NCI-H526 (cell line): Measurements from ENCODE around the gene EIF3F.

Source experiments
- DNase-seq, 2 experiments: peaks; one replicate each; lab custom pipeline; 2025; lab: John Stamatoyannopoulos, UW

Gene EIF3F

GRCh38 chr11:7994581-7995278 is 7.6 kb downstream of the EIF3F start:
- no peak for DNase-seq

GRCh38 chr11:7999795-8000194 is 12.7 kb downstream of the EIF3F start:
- DNase-seq, result no peak

- DNase-seq, result no peak
Measured at GRCh38 chr11:8000390-8000789, 13.3 kb downstream of the EIF3F start.

- DNase-seq, result no peak
Measured at GRCh38 chr11:8002676-8003075, 15.5 kb downstream of the EIF3F start.

GRCh38 chr11:8003187-8003586 is 16.1 kb downstream of the EIF3F start:
- DNase-seq, result no peak

- DNase-seq, result no peak
Measured at GRCh38 chr11:8004008-8004407, 16.9 kb downstream of the EIF3F start.

GRCh38 chr11:8005556-8005955 is 18.4 kb downstream of the EIF3F start:
- DNase-seq, result no peak

- peak; percentile 33 to 87 for DNase-seq
Measured at GRCh38 chr11:8006349-8006977, 19.3 kb downstream of the EIF3F start.

GRCh38 chr11:8008212-8008611 is 21.1 kb downstream of the EIF3F start:
- DNase-seq, result no peak

GRCh38 chr11:8009856-8010255 is 22.7 kb downstream of the EIF3F start:
- DNase-seq, result no peak

GRCh38 chr11:8011371-8011770 is 24.2 kb downstream of the EIF3F start:
- no peak for DNase-seq

GRCh38 chr11:8011981-8012444 is 24.9 kb downstream of the EIF3F start:
- DNase-seq, result no peak

- no peak for DNase-seq
Measured at GRCh38 chr11:8013833-8014232, 26.7 kb downstream of the EIF3F start.

GRCh38 chr11:8015753-8016239 is 28.7 kb downstream of the EIF3F start:
- no peak for DNase-seq

- DNase-seq, result no peak
Measured at GRCh38 chr11:8016440-8016839, 29.3 kb downstream of the EIF3F start.

- no peak for DNase-seq
Measured at GRCh38 chr11:8017071-8017470, 29.9 kb downstream of the EIF3F start.

- DNase-seq, result no peak
Measured at GRCh38 chr11:8017894-8018483, 30.9 kb downstream of the EIF3F start.

- DNase-seq, result peak; percentile 53 to 89
Measured at GRCh38 chr11:8018484-8019313, 31.6 kb downstream of the EIF3F start.

- peak in 1 of 2 experiments; percentile 63 for DNase-seq
Measured at GRCh38 chr11:8019314-8020243, 32.4 kb downstream of the EIF3F start.

- no peak for DNase-seq
Measured at GRCh38 chr11:8020244-8020597, 33.1 kb downstream of the EIF3F start.

- DNase-seq, result no peak
Measured at GRCh38 chr11:8021920-8022319, 34.8 kb downstream of the EIF3F start.
